SIG-M5 (cell line): Measurements from ENCODE around the gene MOBP.
"Not testable (repeated sequence)": the region's sequence is repeated elsewhere in the genome, so short reads cannot be mapped to it uniquely, and the experiment has no call there.

Experiments used
- DNase-seq: peaks from one replicate; lab custom pipeline; 2025; lab: John Stamatoyannopoulos, UW

Gene MOBP, protein sequence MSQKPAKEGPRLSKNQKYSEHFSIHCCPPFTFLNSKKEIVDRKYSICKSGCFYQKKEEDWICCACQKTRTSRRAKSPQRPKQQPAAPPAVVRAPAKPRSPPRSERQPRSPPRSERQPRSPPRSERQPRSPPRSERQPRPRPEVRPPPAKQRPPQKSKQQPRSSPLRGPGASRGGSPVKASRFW

DNA sequence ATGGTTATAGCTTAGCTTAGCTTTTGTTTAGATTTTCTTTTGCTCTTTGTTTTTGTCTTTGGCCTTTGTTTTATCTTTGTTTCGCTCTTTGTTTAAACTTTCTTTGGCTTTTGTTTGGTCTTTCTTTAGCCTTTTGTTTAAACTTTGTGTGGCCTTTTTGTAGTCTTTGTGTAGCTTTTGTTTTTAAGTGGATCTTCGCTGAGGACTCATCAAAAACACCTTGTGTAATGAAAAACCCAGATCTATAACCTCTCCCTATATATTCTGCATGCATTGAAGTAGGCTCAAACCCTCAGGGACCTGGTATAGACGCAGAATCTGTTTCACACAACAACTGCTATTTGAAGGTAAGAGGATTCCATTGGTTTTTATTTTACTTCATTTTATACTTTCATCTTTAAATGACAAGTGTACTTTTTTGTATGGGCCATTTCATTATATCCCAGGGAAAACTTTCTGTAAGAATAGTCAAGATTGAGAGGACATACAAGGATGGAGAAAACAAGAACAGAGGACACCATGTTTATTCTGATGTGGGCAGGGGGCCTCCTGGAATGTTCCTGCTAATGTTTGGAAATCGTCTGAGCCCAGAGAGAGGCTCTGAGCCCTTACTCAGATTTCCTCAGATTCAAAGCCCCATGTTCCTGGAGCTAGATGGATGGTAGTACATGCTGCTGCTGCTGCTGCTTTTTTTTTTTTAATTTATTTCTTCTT lies at the start of gene MOBP:
TSS of gene MOBP (plus strand) at position 287 of the 714 bp plus-strand sequence. CDS start 34,390 bp downstream, outside the sequence.
- DNase-seq: no peak

DNA sequence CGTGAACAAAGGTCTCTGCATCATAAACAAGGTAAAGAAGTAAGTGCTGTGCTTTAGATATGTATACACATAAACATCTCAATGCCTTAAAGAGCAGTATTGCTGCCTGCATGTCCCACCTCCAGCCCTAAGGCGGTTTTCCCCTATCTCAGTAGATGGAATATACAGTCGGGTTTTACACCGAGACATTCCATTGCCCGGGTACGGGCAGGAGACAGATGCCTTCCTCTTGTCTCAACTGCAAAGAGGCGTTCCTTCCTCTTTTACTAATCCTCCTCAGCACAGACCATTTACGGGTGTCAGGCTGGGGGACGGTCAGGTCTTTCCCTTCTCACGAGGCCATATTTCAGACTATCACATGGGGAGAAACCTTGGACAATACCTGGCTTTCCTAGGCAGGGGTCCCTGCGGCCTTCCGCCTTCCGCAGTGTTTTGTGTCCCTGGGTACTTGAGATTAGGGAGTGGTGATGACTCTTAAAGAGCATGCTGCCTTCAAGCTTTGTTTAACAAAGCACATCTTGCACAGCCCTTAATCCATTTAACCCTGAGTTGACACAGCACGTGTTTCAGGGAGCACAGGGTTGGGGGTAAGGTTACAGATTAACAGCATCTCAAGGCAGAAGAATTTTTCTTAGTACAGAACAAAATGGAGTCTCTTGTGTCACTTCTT lies 48.8 kb upstream of the MOBP start:
- DNase-seq: not testable (repeated sequence)

DNA sequence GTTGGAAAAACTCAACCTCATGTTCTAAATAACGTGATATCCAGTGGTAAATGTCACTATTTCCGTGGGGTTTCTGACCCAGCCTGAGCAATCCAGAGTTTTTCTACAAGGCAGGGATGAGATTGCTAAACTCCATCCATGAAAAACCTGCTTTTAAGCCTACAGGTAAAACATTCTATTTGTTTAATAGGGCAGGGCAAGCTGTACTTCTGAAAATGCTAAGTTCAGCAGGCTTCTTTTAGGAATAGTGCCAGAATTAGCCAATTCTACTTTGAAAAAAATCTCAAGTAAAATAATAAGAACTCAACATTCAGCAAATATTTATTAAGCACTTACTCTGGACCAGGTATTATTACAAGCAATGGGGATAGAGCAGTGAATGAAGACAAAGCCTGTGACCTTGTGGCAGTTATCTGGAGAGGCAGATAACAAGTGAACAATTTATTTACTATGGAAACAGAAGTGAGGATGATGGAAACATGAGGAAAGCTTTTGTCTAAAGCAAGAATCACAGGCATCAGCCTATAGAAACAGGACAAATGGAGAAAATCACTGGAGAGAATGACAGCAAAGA lies 47.7 kb upstream of the MOBP start:
- DNase-seq: no peak

DNA sequence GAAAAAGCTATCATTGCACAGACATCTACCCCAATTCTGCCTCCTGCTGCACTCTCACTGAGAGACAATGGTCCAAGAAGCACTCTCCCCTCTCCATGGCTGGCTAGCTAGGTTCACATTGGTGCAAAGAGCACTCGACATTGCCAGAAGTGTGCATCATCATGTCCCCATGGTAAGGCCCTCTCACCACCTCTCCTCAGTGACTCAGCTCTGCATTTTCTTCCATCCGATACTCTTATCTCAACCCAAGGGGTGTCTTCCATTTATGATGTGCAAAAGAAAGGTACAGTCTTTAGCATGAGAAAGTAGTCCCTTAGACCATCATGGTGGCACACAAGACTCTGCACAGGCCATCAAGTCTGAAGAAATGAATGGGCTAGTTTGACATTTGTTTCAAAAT lies 46.9 kb upstream of the MOBP start:
- DNase-seq: no peak

DNA sequence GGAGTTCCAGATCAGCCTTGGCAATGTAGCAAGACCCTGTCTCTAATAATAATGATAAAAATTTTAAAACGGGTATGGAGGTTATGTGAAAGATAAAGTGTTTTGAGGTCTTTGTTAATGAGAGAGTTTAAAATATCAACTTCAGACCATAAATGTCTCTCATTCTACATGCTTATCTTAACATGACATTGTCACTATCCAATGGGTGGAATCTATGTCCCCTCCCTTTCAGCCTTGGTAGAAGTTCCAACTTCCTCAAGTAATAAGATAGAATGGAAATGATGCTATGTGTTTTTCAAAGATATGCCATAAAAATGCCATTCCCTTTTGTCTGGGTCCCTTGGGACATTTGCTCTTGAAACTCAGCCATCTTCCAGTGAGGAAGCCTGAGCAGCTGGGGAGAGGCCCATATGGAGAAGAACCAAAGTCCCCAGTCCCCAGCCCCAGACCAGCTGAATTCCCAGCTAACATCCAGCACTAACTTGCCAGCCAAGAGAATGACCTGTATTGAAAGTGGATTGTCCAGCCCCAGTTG lies 44.0 kb upstream of the MOBP start:
- no peak for DNase-seq

DNA sequence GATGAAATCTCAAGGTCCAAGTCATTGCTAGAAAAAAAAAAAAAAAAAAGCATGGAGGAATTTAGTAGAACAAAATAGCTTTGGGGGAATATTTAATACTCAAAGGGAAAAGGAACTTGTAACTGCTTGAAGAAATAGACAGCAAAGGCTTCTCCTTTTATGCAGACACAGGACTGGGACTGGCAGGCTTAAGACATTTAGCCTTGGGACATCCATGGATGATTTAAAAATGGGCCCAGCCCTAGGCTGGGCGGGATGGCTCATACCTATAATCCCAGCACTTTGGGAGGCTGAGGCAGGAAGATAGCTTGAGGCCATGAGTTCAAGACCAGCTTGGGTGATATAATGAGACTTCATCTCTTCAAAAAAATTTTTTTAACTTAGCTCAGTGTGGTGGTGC lies 41.2 kb upstream of the MOBP start:
- no peak for DNase-seq

DNA sequence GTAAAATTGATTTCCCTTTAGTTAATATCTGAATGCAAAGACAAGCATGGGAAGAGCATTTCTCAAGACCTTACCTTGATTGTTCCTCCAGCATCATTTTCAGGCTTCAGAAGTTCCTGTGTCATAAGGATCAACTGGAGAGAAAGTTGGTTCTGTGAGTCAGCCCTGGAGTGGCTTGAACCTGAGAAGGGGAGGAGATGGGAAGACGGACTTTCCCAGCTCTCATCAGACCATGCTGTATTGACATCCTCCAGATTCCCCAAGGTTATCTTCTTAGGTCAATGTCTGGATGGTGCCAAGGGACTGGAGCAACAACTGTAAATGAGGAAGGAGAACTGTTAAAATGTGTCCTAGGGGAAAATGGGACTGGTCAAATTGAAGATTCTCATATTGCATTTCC lies 40.0 kb upstream of the MOBP start:
- no peak for DNase-seq

DNA sequence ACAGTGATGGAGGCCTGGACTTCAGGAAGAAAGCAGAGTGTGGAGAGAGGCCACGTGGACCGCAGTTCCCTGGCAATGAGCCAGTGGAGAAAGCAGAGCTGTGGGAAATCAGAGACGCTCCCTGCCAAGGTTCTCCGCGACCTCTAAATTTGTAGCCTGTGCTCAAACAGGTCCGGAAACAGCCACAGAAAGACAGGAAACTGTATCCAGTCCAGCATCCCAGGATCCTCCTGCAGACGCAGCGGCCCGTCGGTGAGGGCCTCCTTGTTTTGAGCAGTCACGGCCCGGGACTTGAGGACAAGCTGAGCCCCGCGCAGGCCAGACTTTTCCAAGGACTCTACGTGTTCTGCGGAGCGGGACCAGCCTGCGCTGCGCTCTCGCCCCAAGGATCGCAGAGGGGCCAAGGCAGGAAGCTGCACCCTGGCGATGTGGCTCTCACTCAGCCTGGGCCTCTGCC lies 38.7 kb upstream of the MOBP start:
- DNase-seq: no peak

DNA sequence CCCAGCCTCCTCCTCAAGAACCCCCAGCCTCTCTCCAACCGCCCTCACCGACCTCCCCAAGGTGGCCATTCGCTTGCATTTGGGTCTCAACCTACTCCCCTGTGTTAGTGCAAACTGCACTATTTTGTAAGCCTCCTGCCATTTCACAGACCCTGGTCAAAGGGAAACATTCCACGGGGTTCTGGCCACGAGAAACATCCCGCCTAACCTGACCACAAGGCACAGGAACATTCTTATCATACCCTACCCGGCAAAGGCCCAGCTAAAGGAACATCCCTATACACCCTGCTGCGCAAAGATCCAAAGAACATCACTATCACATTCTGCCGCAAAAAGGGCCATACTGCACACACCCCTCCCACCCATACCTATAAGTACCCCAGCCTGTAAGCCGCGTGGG lies 38.0 kb upstream of the MOBP start:
- no peak for DNase-seq

DNA sequence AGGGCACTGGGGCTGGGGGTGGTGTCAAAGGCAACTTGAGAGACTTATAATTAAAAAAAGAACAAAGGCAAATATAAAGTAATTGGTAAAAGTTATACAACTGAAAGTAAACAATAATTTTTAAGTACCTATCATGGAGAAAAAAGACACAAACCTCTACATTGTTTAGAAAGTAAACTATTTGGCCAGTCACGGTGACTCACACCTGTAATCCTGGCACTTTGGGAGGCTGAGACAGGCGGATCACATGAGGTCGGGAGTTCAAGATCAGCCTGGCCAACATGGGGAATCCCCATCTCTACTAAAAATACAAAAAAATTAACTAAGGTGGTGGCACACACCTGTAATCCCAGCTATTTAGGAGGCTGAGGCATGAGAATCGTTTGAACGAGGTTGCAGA lies 35.1 kb upstream of the MOBP start:
- DNase-seq: no peak

DNA sequence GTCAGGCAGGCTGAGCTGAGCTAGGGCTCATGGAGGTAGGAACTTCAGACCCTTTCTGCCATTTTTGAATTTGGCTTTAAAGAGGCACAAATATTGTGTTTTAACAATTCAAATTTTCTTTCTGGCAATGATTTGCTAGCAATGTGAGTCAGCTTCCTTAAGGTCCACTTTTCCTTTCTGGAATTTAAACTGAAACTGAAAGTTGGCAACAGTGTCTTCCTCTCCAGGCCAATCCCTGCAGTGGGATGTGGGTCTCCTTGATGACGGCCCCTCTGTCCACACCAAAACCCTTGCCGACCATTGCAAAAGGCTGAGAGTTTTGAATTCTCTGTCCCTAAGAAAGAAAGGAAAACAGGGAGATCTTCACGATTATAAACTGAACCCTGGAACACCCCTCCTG lies 33.8 kb upstream of the MOBP start:
- no peak for DNase-seq

DNA sequence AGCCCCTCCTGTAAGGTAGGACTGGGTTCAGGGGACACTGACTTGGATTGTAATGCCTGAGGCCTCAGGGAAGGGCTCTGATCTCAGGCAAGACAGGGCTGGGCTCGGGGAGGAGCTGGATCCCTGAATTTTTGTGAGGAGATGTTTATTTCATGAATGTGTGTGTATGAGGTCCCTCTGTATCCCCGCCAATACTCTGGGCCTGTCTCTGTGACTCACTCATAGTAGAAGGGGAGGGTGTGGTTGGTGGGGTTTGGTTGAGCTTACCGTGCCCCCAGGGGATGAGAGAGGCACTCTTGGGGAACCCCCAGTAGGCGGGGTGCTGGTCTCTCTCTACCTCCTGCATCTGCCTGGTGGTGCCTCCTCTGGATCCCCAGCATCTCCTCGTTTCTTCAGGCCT lies 32.9 kb upstream of the MOBP start:
- DNase-seq: no peak

DNA sequence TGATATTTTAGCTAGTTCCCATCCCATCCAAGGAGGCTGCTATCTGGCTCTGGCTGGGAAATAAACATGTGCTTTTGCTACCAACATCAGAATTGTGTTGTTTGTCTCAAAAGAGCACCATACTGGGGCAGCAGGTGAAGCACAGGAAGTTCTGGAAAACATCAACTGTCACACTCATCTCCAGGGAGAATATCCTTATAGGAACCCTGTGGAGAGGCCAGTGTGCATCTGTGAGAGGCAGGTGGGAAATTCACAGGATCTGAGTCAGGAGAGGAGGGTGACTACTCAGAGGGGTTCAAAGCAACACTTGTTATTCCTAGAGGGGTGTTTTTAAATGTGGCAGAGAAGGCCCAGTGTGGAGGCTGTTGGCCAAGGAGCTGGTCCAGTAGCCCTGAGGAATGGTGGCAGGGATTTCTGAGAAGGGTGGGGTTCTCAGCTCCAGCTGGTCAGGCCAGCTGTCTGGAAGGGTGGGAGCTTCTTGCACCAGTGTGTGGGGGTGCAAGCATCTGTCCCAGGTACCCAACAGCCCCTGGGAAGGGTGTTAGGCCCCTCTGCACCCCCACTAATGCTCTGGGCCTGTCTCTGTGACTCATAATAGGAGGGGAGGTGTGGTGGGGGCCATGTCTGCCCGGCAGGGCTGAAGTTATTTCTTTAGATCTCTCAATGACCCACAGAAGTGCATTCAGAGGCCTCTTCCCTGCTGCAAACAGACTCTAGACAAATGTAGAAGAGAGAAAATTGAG lies 32.3 kb upstream of the MOBP start:
- DNase-seq: no peak

DNA sequence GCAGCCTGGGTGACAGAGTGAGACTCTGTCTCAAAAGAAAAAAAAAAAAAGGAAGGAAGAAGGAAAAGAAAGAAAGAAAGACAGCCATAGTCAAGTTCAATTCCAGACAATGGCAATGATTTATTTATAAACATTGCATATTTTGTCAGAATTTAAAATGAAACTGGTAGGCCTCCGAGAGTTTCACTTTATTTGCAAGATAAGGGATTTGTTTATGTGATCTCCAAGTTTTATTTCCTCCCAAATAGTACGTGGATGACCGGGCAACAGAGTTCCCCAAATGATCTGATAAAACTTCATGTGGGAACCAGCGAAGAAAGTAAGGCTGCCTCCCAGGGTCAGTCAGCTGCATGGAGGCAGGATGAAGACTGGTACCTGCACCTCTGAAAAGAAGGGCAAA lies 28.6 kb upstream of the MOBP start:
- no peak for DNase-seq

DNA sequence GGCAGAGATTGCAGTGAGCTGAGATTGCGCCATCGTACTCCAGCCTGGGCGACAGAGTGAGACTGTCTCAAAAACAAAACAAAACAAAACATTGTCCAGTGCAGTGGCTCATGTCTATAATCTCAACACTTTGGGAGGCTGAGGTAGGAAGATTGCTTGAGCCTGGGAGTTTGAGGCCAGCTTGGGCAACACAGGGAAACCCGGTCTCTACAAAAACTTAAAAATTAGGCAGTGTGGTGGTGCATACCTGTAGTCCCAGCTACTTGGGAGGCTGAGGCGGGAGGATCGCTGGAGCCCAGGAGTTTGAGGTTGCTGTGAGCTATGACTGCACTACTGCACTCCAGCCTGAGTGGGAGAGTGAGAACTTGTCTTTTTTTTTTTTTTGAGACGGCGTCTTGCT lies 27.2 kb upstream of the MOBP start:
- DNase-seq: no peak

DNA sequence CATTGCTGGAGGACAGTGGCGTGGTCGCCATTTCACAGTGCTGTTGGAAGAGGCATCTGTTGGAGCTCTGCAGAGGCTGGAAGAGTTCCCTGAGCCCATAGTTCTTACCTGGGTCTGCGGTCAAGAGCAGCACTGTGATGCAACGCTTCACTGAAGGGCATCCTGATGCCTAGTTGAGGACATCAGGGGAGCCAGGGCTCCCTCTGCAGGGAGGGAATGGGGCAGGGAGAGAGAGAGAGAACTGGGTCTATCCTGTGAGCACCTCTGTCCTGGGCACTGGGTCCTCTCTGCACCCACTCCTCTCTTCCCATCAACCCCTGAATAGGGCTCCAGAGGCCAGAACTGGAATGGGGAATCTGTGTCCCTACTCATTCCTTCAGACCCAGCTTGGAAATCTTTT lies 23.9 kb upstream of the MOBP start:
- no peak for DNase-seq

DNA sequence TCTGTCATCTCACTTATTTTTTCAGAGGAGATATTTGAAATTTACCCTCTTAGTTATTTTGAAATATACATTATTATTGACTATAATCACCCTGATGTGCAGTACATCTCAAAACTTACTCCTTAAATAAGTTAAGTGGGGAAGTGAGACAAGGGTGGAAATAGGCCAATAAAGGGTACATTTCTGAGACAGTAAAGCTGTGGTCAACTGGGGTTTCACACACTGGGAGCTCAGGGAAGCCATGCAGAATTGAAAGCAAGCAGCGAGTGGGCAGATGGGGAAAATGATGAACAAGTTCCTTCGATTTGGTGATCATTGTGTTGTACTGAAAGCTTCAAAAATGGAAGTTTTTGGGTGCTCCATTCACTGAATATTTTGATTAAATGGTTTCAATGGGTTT lies 21.6 kb upstream of the MOBP start:
- DNase-seq: no peak

DNA sequence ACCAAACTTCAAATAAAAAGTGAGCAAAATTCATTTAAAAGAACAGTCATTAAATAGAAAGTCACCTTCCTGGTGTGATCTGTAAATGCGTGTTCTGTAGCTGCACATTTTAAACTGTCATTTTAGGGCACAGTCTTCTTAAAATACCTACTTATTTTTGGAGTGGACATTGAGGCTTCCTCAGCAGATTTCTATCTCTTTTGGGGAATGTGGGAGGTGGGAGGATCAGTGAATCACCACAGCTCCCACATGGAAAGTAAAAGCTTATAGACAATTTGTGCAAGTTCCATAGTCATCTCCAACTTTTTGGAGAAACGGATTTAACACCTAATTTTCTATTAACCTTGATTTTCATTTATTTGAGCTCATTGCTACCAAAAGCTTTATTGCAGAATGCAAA lies 21.0 kb upstream of the MOBP start:
- no peak for DNase-seq

DNA sequence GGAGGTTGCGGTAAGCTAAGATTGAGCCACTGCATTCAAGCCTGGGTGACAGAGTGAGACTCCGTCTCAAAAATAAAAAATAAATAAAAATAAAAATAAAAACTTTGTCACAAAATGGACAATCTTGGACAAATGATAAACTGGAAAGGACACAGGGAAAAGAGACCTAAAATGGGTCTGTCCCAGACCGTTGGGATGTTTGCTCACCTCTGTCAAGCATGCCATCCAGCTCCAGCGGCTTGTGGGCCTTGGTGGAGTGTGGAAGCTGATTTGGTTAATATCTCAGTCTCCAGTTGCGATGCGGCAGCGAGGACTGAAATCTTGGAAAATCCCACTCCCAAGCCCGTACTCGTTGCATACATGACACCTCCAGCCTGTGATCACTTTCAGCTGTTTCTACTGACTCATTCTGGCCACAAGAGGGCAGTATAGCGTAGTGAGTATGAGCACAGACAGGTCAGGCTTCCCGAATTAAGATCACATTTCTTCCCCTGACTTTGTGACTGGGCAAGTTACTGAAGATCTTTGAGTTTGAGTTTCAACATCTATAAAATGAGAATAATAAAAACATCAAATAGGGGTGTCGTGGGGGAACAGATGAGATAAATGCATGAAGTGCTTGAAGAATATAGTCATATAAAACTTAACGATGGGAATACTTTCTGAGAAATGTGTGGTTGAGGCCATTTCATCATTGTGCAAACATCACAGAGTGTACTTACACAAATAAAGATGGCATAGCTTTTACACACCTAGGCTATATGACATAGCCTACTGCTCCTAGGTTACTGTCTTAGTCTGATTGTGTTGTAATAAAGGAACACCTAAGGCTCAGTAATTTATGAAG lies 19.6 kb upstream of the MOBP start:
- no peak for DNase-seq

DNA sequence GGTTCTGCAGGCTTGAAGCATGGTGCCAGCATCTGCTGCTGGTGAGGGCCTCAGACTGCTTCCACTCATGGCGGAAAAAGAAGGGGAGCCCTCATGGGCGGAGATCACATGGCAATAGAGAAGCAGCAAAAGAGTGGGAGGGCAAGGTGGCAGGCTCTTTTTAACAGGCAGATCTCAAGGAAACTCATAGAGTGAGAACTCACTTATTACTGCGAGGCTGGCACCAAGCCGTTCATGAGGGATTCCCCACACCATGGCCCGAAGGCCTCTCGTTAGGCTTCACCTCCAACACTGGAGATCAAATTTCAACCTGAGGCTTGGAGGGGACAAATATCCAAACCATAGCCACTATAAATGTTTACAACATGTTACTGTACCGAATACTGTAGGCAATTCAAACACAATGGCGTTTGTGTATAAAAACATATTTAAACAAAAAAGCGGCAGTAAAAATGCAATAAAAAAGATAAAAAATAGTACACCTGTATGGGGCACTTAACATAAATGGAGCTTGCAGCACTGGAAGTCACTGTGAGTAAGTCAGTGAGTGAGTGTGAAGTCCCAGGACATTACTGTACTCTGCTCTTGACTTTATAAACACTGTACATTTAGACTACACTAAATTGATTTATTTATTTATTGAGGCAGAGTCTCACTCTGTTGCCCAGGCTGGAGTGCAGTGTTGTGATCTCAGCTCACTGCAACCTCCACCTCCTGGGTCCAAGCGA lies 18.8 kb upstream of the MOBP start:
- no peak for DNase-seq

DNA sequence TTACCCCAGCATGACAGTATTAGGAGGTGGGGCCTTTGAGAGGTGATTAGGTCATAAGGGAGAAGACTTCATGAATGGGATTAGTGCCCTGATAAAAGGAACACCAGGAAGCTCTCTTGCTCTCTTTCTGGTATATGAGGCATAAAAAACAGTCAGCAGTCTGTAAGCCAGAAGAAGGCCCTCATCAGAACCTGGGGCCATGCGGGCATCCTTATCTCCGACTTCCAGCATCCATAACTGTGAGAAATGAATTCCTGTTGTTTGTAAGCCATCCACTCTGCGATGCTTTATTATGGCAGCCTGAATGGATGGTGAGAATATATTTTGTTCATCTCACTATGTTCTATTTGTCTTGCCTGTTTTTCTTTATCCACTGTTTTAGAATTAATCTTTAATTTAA lies 17.7 kb upstream of the MOBP start:
- DNase-seq: no peak
